TTC549 (cell line): ENCODE measurements around the gene APOBEC4.

ENCODE experiments used
- FAIRE-seq: peaks from 2 replicates; lab custom pipeline; 2012; peaks lifted over from hg19 to GRCh38; lab: Jason Lieb, UNC

APOBEC4 gene

DNA sequence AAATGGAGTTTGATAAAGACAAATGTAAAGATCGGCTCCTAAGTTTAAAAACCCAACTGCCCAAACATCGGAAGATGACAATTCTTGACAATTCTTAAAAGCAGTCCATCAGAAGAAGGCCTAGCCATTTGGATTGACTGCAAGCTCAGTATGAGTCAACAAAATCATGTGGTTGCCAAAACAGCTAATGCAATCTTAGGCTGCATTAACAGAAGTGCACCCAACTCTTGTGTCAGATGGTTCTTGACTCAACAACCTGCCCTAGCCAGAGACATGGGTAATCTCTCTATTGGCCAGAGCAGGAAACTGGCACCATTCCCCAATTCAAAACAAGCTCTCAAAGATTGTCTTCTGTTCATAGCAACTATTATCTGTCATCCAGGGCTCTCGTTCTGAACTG is 53.0 kb downstream of the APOBEC4 start:
- no peak for FAIRE-seq

DNA sequence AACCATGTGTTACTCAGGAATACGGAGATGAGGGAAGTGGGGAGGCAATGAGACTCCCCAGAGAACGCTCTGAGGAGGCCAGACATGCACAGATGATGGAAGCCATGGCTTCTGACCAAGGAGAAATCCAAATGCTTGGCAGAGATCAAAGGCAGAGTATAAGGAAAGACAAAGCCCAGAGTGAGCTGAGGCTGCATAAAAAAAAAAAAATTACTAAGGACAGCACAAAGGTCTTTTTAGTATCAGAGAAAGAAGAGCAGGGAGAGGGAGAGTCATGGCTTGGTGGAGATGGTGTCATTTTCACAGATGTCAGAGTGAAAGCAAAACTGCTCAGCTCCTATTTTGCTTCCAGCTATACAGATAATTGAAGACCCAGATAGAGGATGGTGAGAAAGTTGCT is 54.7 kb downstream of the APOBEC4 start:
- FAIRE-seq, result no peak

DNA sequence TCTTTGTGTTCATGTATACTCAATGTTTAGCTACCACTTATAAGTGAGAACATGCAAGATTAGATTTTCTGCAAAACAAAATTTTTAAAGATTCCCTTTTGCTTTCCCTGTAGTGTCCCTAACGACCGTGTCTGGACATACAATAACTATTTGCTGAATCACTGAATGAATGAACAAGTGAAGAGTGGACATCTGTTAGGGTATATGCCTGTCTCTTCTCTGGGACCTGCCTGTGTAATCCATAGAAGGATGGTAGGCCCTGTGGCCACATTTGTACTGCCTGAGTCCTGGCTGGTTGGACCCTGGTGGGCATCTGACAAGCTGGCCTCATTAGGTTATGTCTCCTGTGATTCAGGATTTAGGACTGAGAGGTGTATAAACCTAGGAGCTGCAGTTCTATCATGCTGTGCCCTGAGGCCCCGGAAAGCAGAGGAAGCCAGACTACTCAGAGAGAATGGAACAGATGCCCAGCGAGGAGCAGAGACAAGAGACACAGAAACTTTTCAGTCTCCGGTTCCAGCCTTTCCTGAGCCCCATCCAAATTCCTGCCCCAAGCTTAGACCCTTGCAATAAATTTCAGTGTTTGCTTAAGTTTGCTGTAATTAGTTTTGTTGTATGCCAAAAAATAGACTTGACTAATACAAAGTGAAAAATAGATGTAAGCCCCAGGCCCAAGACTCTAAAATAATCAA is 55.3 kb downstream of the APOBEC4 start:
- FAIRE-seq, result no peak

DNA sequence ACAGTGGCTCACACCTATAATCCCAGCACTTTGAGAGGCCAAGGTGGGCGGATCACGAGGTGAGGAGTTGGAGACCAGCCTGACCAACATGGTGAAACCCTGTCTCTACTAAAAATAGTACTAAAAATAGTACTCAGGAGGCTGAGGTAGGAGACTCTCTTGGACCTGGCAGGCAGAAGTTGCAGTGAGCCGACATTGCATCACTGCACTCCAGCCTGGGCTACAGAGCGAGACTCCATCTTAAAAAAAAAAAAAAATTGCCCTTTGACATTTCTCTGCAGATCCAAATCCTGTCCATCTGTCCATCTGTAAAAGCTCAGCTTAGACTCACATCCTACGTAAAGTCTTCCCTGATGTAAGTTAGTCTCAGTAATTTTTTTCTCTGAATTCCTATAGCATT is 56.6 kb downstream of the APOBEC4 start:
- no peak for FAIRE-seq
